ENCODE results near the gene RIT2.

Gene RIT2

DNA sequence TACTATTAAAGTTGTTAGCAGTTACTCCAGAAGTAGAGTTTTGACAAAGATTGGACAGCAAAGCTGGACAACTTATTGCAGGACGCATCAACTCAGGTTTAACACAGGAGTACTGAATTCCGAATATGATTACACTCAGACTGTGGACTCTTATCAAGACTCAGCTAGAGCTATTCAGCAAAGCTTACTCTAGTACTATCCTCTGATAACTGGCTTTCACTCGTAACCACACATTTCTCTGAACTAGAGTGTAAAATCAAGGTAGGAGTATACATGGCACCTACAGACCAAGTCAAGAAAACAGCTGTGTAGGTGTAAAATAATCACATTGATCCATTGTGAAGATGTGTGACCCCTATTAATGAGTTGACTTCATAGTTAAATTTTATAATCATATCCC is 154.2 kb downstream of the RIT2 start:
- Histone ChIP-seq H2AFZ (ENCODE audit: low read length, unreplicated experiment) (no peak overlapping the region), H3K4me3 (ENCODE audit: low read depth, low read length) (no peak overlapping the region), H3K27ac (ENCODE audit: low read depth, low read length) (no peak overlapping the region), H3K79me2 (ENCODE audit: control insufficient read depth, insufficient read depth, low read length, unreplicated experiment) (no peaks in the 10 kb centered on the region), H3K4me1 (ENCODE audit: control insufficient read depth, insufficient read depth, low read length, unreplicated experiment) (no peaks in the 10 kb centered on the region), H3K36me3 (ENCODE audit: insufficient read depth, low read length) (no peaks in the 10 kb centered on the region), H3K27me3 (ENCODE audit: insufficient read depth, low read length) (no peaks in the 10 kb centered on the region)

DNA sequence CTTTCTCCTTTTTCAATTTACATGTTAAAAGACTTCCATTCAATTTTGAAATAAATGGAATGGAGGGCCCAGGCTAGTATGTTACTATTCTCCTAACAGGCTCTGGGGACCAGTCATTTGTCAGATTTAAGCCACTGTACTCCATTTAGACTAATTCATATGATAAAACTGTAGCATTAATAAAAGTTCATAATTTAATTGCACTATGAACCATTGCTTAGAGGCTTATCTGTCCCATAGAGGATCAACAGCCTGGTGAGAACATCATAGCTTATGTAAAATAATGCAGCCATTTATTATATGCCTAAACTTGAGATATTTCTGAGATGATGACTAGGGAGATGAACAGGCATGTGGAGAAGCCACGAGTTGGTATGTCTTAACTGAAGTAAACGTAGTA is 156.0 kb downstream of the RIT2 start:
- H3K27ac ChIP-seq (ENCODE audit: low read depth, low read length): no peak overlapping the region

DNA sequence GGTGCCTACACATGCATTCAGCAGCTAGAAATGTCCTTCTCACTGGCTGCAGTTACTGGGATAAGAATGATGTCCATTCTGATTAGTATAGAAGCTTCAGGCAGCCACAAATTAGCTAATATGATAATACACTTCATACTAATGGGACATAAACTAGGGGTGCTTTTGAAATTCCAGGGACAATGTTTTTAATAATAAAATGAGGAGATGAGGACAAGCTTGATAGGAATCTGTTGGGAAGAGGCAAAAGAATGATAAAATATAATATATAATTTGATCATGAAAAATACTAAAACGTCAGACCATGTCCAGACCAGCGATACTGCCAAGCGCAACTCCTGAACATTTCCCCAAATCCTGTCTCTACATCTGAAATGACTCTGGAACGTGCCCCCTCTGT is 157.1 kb downstream of the RIT2 start:
- Histone ChIP-seq H2AFZ (ENCODE audit: low read length, unreplicated experiment) (no peak overlapping the region), H3K36me3 (ENCODE audit: insufficient read depth, low read length) (no peaks in the 10 kb centered on the region), H3K27me3 (ENCODE audit: insufficient read depth, low read length) (no peaks in the 10 kb centered on the region), H3K4me3 (ENCODE audit: low read depth, low read length) (no peak overlapping the region), H3K4me1 (ENCODE audit: control insufficient read depth, insufficient read depth, low read length, unreplicated experiment) (no peaks in the 10 kb centered on the region), H3K79me2 (ENCODE audit: control insufficient read depth, insufficient read depth, low read length, unreplicated experiment) (no peaks in the 10 kb centered on the region), H3K27ac (ENCODE audit: low read depth, low read length) (no peak overlapping the region)

More for the DNA sequence above, 156.0 kb downstream of the RIT2 start:
- Histone ChIP-seq H3K27me3 (ENCODE audit: insufficient read depth, low read length) (no peaks in the 10 kb centered on the region), H3K4me1 (ENCODE audit: control insufficient read depth, insufficient read depth, low read length, unreplicated experiment) (no peaks in the 10 kb centered on the region), H3K79me2 (ENCODE audit: control insufficient read depth, insufficient read depth, low read length, unreplicated experiment) (no peaks in the 10 kb centered on the region), H3K36me3 (ENCODE audit: insufficient read depth, low read length) (no peaks in the 10 kb centered on the region), H3K4me3 (ENCODE audit: low read depth, low read length) (no peak overlapping the region), H2AFZ (ENCODE audit: low read length, unreplicated experiment) (no peak overlapping the region)

DNA sequence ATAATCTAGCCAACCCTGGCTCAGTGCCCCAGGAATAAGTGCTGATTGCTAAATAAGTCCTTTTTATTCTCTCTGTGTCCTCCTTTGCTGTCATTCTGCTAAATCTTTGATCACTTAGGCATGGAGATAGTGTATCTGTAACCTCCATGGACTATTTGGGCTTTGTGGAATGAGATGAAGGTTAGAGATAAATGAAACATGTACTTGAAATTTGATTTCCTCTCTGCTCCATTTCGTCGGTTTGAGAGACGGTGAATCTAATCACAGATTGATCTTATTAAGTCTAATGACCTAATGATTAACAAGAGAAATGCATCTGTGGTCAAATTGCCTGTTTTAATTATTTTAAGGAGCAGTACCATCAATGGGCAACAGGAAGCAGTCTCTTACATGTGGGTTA is 159.2 kb downstream of the RIT2 start:
- Histone ChIP-seq H3K4me1 (ENCODE audit: control insufficient read depth, insufficient read depth, low read length, unreplicated experiment) (no peaks in the 10 kb centered on the region), H3K79me2 (ENCODE audit: control insufficient read depth, insufficient read depth, low read length, unreplicated experiment) (no peaks in the 10 kb centered on the region), H2AFZ (ENCODE audit: low read length, unreplicated experiment) (no peak overlapping the region), H3K4me3 (ENCODE audit: low read depth, low read length) (no peak overlapping the region), H3K27me3 (ENCODE audit: insufficient read depth, low read length) (no peaks in the 10 kb centered on the region), H3K36me3 (ENCODE audit: insufficient read depth, low read length) (no peaks in the 10 kb centered on the region), H3K27ac (ENCODE audit: low read depth, low read length) (no peak overlapping the region)

DNA sequence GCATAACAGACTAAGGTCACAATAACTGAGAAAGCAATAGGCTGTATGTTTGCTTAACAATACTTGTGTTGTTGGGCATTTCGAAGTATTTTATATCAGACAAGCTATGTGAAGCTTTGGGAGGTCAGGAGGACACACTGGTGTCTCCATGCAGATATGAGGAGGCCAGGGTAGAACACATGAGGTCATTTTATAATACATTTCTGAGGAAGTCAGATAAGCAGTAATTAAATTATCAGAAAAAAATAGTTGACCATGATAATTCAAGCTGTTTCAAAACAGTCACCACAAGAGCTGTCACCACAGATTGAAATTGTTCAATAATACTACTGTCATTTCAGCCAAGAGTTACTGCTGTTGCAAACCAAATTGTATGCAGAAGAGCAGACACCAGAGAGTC is 160.6 kb downstream of the RIT2 start:
- Histone ChIP-seq H2AFZ (ENCODE audit: low read length, unreplicated experiment) (no peak overlapping the region), H3K27me3 (ENCODE audit: insufficient read depth, low read length) (no peaks in the 10 kb centered on the region), H3K4me3 (ENCODE audit: low read depth, low read length) (no peak overlapping the region), H3K27ac (ENCODE audit: low read depth, low read length) (no peak overlapping the region), H3K4me1 (ENCODE audit: control insufficient read depth, insufficient read depth, low read length, unreplicated experiment) (no peaks in the 10 kb centered on the region), H3K79me2 (ENCODE audit: control insufficient read depth, insufficient read depth, low read length, unreplicated experiment) (no peaks in the 10 kb centered on the region), H3K36me3 (ENCODE audit: insufficient read depth, low read length) (no peaks in the 10 kb centered on the region)

DNA sequence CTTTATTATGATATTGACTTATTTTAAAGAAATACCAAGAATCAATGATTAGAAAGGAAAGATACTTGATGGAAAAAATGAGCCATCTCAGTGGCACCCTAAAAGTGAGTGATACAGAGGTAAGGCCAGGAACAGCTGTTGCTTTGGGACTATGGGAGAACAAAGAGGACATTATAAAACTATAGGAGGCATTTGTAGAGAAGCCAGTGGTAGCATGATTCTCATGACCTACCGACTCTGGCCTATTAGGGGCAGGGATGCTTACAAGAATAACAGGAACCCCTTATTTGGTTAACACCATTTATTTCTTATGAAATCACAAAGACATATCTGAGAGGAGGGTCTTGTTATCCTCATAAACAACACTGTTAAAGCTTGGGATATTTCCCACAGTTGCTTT is 162.2 kb downstream of the RIT2 start:
- Histone ChIP-seq H2AFZ (ENCODE audit: low read length, unreplicated experiment) (no peak overlapping the region), H3K4me1 (ENCODE audit: control insufficient read depth, insufficient read depth, low read length, unreplicated experiment) (no peaks in the 10 kb centered on the region), H3K27ac (ENCODE audit: low read depth, low read length) (no peak overlapping the region), H3K27me3 (ENCODE audit: insufficient read depth, low read length) (no peaks in the 10 kb centered on the region), H3K79me2 (ENCODE audit: control insufficient read depth, insufficient read depth, low read length, unreplicated experiment) (no peaks in the 10 kb centered on the region), H3K36me3 (ENCODE audit: insufficient read depth, low read length) (no peaks in the 10 kb centered on the region), H3K4me3 (ENCODE audit: low read depth, low read length) (no peak overlapping the region)

DNA sequence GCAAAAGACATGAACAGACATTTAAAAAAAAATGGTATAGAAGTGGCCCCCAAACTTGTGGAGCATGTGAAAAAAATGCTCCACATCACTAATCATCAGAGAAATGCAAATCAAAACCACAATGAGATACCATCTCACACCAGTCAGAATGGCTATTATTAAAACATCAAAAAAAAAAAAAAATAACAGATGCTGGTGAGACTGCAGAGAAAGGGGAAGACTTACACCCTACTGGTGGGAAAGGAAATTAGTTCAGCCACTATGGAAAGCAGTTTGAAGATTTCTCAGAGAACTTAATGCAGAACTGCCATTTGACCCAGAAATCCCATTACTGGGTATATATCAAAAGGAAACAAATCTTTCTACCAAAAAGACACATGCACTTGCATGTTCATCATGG is 164.8 kb downstream of the RIT2 start:
- no peak overlapping the region for H3K4me3 ChIP-seq (ENCODE audit: low read depth, low read length)
- no peaks in the 10 kb centered on the region for H3K27me3 ChIP-seq (ENCODE audit: insufficient read depth, low read length)
- no peak overlapping the region for H3K27ac ChIP-seq (ENCODE audit: low read depth, low read length)
- H3K4me1 ChIP-seq (ENCODE audit: control insufficient read depth, insufficient read depth, low read length, unreplicated experiment): no peaks in the 10 kb centered on the region
- H3K79me2 ChIP-seq (ENCODE audit: control insufficient read depth, insufficient read depth, low read length, unreplicated experiment): no peaks in the 10 kb centered on the region
- H2AFZ ChIP-seq (ENCODE audit: low read length, unreplicated experiment): no peak overlapping the region
- no peaks in the 10 kb centered on the region for H3K36me3 ChIP-seq (ENCODE audit: insufficient read depth, low read length)

DNA sequence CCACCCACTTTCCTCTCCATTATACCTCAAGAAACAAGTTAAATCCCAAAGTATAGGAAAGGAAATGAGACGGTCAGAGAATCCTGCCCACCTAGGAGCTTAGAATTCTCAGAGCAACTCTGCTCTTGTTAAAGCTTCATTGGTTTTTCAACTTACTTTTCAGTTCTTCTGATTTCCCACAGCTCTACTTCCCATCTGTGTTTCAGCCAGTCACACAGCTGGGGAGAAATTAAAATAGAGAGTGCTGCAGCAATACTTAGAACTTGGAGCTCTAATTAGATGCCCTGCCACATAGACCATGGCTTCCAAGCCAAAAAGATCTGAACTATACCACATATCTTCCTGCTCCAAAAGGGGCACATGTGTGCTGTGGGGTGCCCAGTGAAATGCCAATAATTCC is 166.7 kb downstream of the RIT2 start:
- no peaks in the 10 kb centered on the region for H3K4me1 ChIP-seq (ENCODE audit: control insufficient read depth, insufficient read depth, low read length, unreplicated experiment)
- H3K36me3 ChIP-seq (ENCODE audit: insufficient read depth, low read length): no peaks in the 10 kb centered on the region
- no peaks in the 10 kb centered on the region for H3K27me3 ChIP-seq (ENCODE audit: insufficient read depth, low read length)
- H3K27ac ChIP-seq (ENCODE audit: low read depth, low read length): no peak overlapping the region
- H2AFZ ChIP-seq (ENCODE audit: low read length, unreplicated experiment): no peak overlapping the region
- no peak overlapping the region for H3K4me3 ChIP-seq (ENCODE audit: low read depth, low read length)
- no peaks in the 10 kb centered on the region for H3K79me2 ChIP-seq (ENCODE audit: control insufficient read depth, insufficient read depth, low read length, unreplicated experiment)

DNA sequence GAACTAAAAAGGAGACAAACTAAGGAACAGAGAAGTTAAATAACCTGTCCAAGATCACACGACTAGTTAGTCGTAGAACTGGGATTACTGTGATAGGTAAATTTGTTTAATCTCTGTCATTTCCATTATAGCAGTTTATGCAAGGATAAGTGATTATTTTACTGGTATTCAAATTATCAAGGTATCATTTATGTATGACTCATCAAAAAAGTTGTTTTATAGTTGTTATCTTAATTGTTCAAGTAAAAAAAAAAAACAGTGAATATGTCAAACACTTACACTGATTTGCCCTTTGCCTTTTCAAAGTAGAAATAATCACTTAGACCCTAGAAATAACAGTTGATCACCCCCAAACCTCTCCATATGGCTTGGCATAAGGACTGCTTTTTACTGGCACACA is 173.6 kb downstream of the RIT2 start:
- Histone ChIP-seq H3K27me3 (ENCODE audit: insufficient read depth, low read length) (no peaks in the 10 kb centered on the region), H3K79me2 (ENCODE audit: control insufficient read depth, insufficient read depth, low read length, unreplicated experiment) (no peaks in the 10 kb centered on the region), H3K27ac (ENCODE audit: low read depth, low read length) (no peak overlapping the region), H3K4me3 (ENCODE audit: low read depth, low read length) (no peak overlapping the region), H3K36me3 (ENCODE audit: insufficient read depth, low read length) (no peaks in the 10 kb centered on the region), H3K4me1 (ENCODE audit: control insufficient read depth, insufficient read depth, low read length, unreplicated experiment) (no peaks in the 10 kb centered on the region), H2AFZ (ENCODE audit: low read length, unreplicated experiment) (no peak overlapping the region)

DNA sequence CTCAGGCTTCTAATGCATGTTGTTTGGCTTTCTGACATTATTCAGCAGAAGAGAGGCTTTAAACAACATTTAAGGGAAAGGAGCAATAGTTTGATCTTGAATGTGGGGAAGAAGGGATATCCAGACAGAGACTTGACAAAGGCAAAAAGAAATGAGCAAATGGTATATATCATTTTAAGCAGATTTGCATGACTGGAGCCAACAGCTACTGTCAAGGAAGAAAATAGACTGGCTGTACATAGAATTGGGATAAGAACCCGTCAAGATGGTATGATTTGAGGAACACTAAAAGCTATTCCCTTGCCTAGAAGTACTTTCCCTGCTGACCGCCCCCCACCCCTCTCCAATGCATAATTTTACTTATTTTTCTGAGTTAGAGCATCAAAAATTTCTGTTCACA is 174.5 kb downstream of the RIT2 start:
- Histone ChIP-seq H3K27ac (ENCODE audit: low read depth, low read length) (no peak overlapping the region), H3K4me1 (ENCODE audit: control insufficient read depth, insufficient read depth, low read length, unreplicated experiment) (no peaks in the 10 kb centered on the region), H2AFZ (ENCODE audit: low read length, unreplicated experiment) (no peak overlapping the region), H3K36me3 (ENCODE audit: insufficient read depth, low read length) (no peaks in the 10 kb centered on the region), H3K27me3 (ENCODE audit: insufficient read depth, low read length) (no peaks in the 10 kb centered on the region), H3K79me2 (ENCODE audit: control insufficient read depth, insufficient read depth, low read length, unreplicated experiment) (no peaks in the 10 kb centered on the region), H3K4me3 (ENCODE audit: low read depth, low read length) (no peak overlapping the region)

DNA sequence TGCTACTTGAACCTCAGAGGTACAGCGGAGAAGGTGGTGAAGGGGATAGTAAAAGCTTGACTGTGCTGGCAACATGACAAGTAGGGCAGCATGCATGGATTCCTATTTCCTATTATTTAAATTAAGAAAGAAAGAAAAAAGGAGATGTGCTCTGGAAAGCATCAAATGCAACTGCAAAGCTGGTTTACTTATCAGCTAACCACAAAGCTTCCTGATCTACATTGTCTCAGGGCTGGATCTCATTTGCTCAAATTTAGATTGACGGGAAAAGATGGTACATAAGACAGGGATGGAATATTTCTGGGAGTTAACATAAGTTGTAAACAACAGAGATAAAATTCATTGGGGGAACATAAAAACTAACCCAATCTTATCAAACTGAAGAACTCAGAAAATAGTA is 178.0 kb downstream of the RIT2 start:
- Histone ChIP-seq H3K4me1 (ENCODE audit: control insufficient read depth, insufficient read depth, low read length, unreplicated experiment) (peaks cover under 1% of the 10 kb centered on the region), H3K36me3 (ENCODE audit: insufficient read depth, low read length) (no peaks in the 10 kb centered on the region), H3K27me3 (ENCODE audit: insufficient read depth, low read length) (no peaks in the 10 kb centered on the region), H3K4me3 (ENCODE audit: low read depth, low read length) (no peak overlapping the region), H2AFZ (ENCODE audit: low read length, unreplicated experiment) (no peak overlapping the region), H3K79me2 (ENCODE audit: control insufficient read depth, insufficient read depth, low read length, unreplicated experiment) (no peaks in the 10 kb centered on the region), H3K27ac (ENCODE audit: low read depth, low read length) (no peak overlapping the region)

DNA sequence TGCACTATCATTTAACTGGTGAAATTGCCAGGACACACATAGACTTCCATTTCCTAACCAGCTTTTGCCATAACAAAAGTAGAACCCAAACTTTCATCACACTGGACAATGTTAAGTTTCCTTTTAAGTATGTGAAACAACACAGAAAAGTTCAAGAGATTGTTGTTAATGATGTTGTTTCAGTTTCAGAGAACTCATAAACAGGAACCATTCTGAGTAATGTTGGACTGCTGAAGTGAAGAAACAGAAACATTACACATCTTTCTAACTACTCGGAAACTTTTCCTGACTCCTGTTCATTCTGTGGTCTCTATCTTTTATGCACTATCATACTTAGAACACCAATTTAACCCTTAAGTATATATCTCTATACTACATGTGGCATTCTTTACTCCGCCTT is 179.2 kb downstream of the RIT2 start:
- Histone ChIP-seq H3K36me3 (ENCODE audit: insufficient read depth, low read length) (no peaks in the 10 kb centered on the region), H3K27me3 (ENCODE audit: insufficient read depth, low read length) (no peaks in the 10 kb centered on the region), H3K79me2 (ENCODE audit: control insufficient read depth, insufficient read depth, low read length, unreplicated experiment) (no peaks in the 10 kb centered on the region), H2AFZ (ENCODE audit: low read length, unreplicated experiment) (no peak overlapping the region), H3K4me3 (ENCODE audit: low read depth, low read length) (no peak overlapping the region), H3K27ac (ENCODE audit: low read depth, low read length) (no peak overlapping the region), H3K4me1 (ENCODE audit: control insufficient read depth, insufficient read depth, low read length, unreplicated experiment) (peaks cover 11% of the 10 kb centered on the region)

Data from ACC112 (cell line).